H7 (cell line): ENCODE data around the gene CYSLTR2. TPM values are rescaled to one million over a fixed set of nuclear protein-coding genes. Genes with fewer than 3 reads are reported as not detected.

Source experiments
- DNase-seq: peaks from one replicate; pipeline ENCODE4 v3.0.0; 2012
- H3K27me3 ChIP-seq: 2 replicates; pipeline ENCODE4 v1.6.0; 2011; ENCODE audit warnings: mild to moderate bottlenecking, low read length; ENCODE audit not compliant: control insufficient read depth, insufficient read depth
- H3K36me3 ChIP-seq: replicated peaks from 2 replicates; pipeline ENCODE4 v1.5.1; 2011; ENCODE audit warnings: low read length; ENCODE audit not compliant: control insufficient read depth, insufficient read depth
- H3K4me3 ChIP-seq: 2 replicates; pipeline ENCODE4 v1.5.1; 2011; ENCODE audit warnings: low read depth, mild to moderate bottlenecking, control low read depth, low read length, moderate library complexity; ENCODE audit not compliant: insufficient read depth
- total RNA-seq: library from RNA; depleted of rRNA; stranded (reverse); fragments of >200 nt; shearing (Covaris generic); gene quantifications from 2 replicates; pipeline ENCODE4 v1.2.3, GENCODE V29; 2014; rRNA removed

CYSLTR2 gene, protein sequence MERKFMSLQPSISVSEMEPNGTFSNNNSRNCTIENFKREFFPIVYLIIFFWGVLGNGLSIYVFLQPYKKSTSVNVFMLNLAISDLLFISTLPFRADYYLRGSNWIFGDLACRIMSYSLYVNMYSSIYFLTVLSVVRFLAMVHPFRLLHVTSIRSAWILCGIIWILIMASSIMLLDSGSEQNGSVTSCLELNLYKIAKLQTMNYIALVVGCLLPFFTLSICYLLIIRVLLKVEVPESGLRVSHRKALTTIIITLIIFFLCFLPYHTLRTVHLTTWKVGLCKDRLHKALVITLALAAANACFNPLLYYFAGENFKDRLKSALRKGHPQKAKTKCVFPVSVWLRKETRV
- not detected in 2 replicates for total RNA-seq

DNA sequence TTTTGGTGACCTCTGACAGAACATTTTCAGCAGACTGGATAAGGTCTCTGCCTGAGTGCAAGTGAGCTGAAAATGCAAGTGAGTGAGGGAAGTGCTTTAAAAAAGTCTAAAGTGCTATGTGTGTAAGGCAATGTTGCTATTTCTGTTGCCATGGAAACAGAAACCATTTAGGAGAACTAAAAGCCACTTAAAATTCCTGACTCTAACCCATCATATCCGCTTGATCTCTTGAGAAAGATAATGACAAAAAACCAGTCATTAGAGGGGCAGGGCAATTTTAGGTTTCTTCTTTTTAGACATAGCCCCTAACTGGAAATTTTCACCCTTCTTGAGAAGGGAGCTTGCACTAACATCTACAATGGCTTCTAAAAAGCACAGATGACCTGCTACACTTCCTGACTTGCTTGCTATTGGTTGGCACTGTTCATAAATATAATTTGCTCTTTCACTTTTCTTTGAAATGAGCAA lies at the start of gene CYSLTR2:
Gene CYSLTR2, plus strand, starts transcription at position 458 of the 468 bp plus-strand sequence. CDS start 52,889 bp downstream, outside the sequence.
- no peaks in the 10 kb centered on the region for H3K27me3 ChIP-seq
- no peak within 1 kb of the TSS for H3K4me3 ChIP-seq
- DNase-seq, result no peak
- no peaks in the 10 kb centered on the region for H3K36me3 ChIP-seq

DNA sequence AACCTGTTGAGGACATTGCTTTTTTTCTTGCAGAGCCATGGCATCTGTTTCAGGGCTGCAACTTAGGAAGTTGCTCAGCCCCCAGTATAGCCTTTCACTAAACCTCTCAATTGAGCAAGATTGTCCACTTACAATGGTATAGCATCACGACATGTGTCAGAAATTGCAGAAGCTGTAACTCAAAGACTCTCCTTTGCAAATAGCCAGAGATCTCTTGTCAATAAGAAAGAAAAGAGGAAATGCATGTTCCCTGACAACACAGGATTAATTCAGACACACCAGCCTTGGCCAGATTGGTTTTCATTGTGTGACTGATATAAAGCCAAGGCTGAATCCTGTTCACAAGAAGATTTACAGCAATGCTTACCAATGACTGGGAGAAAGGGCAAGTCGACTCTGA lies 38.7 kb upstream of the CYSLTR2 start:
- no peak for DNase-seq
- Histone ChIP-seq H3K36me3 (no peaks in the 10 kb centered on the region), H3K4me3 (no peak overlapping the region), H3K27me3 (no peaks in the 10 kb centered on the region)

DNA sequence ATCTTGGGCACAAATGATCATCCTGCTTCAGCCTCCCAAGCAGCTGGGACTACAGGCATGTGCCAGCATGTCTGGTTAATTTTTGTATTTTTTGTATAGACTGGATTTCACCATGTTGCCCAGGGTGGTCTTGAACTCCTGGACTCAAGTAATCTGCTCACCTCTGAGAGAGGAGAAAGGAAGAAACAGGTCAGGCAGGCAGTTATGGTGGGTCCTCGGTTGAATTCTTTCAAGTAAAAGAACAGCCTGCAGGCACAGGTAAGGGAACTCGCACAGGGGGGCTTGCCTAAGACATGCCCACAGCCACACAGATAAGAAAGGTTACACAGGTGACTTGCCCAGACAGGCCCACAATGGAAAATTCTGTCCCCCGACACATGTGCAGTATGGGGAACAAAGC lies 34.8 kb upstream of the CYSLTR2 start:
- no peak for DNase-seq
- no peaks in the 10 kb centered on the region for H3K36me3 ChIP-seq
- no peaks in the 10 kb centered on the region for H3K27me3 ChIP-seq
- no peak overlapping the region for H3K4me3 ChIP-seq

DNA sequence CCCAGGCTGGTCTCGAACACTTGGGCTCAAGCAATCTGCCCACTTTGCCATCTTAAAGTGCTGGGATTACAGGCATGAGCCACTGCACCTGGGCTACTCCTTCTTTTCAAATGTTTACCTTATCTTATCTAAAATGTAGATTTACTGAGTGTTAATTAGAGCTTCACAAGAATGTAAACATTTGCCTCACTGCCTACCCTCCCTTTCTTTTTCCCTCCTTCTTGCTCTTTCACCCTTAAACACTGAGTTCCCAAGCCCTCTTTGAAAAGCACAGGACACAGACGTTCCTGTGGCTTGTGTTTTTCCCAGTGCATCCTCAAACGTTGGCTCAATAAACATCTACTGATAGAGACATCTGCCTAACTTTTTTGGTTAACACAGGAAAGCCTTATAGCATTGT lies 32.7 kb upstream of the CYSLTR2 start:
- Histone ChIP-seq H3K4me3 (no peak overlapping the region), H3K27me3 (no peaks in the 10 kb centered on the region), H3K36me3 (no peaks in the 10 kb centered on the region)
- DNase-seq, result no peak

DNA sequence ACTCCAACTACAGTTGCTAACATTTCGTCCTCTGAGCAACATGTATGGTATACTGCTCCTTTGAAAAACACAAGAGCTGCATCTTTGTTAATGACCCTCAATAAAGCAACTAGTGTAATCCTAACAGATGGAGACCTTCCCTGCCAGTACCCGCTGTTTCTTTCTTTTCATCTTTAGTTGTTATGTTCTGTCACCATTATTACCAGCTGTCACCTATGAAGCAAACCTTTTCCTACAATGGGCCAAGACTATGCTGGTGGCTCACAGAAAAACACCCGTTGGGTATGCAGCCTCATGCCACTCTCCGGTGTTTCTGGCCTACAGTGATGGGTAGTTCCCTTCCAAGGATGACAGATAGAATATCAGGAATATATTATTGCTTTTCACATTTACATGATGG lies 29.7 kb upstream of the CYSLTR2 start:
- no peaks in the 10 kb centered on the region for H3K36me3 ChIP-seq
- no peaks in the 10 kb centered on the region for H3K27me3 ChIP-seq
- no peak overlapping the region for H3K4me3 ChIP-seq
- no peak for DNase-seq

DNA sequence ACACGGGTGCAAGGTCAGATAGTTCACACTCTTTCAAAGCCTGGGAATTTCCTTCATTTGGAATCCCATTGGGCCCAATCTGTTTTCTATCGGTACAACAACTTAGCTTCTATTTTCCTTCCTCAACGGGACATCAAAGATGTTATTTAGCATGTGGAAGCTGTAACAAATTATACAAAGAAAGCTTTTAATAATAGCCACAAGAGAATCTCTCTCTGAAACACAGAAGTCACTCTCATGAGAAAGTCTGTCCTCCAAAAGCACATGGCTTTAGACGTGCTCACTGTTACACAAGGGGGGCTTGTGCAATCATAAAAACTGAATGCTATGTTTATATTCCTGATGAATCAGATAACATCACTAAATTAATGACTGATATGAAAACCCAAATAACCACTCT lies 28.9 kb upstream of the CYSLTR2 start:
- no peaks in the 10 kb centered on the region for H3K27me3 ChIP-seq
- no peaks in the 10 kb centered on the region for H3K36me3 ChIP-seq
- no peak for DNase-seq
- no peak overlapping the region for H3K4me3 ChIP-seq

DNA sequence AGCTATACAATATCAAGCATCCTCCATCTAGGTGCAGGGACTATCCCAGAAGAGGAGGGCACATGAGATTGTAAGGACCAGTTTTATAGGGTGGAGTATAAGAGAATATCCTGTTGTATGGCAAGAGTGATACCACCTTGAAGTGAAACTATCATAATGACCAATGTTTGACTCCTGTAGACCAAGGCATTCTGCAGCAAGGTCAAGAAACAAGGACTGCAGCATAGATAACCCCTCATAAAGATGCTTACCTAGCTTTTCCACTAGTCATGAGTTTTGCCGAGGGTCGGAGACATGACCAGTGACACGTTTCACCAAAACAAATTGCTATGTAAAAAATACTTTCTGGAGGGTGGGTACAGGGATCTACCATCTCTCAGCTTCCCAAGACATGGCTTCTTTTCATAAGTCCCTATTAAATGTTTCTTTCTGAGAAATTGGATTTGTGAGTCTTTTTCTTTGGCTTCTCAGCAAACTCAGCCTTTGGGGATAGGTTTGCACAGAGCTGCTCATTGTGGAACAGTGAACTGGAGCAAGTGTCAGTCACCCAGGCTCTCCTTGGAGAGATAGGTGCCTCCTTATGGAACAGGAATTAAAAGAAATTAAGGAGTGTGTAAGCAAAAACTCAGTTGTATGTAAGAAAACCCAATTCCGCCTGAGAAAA lies 28.2 kb upstream of the CYSLTR2 start:
- Histone ChIP-seq H3K36me3 (no peaks in the 10 kb centered on the region), H3K4me3 (no peak overlapping the region), H3K27me3 (no peaks in the 10 kb centered on the region)
- no peak for DNase-seq

DNA sequence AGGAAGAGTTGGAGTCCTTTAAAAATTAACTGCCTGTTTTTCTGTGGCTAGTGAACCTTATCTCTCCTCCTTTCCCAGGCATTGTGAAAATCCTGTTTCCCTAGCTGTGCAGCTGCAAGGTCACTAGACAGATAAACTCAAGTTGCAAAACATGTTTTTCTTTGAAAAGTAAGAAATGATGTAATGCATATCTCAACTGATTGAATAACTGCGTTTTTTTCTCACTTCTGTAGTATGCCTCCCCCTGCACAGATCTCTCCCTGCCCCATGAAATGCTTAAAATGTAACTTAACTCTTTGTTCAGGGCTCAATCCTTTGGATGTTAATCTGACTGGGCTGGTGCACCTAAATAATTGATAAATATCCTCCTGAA lies 27.7 kb upstream of the CYSLTR2 start:
- DNase-seq, result no peak
- Histone ChIP-seq H3K27me3 (no peaks in the 10 kb centered on the region), H3K4me3 (no peak overlapping the region), H3K36me3 (no peaks in the 10 kb centered on the region)

DNA sequence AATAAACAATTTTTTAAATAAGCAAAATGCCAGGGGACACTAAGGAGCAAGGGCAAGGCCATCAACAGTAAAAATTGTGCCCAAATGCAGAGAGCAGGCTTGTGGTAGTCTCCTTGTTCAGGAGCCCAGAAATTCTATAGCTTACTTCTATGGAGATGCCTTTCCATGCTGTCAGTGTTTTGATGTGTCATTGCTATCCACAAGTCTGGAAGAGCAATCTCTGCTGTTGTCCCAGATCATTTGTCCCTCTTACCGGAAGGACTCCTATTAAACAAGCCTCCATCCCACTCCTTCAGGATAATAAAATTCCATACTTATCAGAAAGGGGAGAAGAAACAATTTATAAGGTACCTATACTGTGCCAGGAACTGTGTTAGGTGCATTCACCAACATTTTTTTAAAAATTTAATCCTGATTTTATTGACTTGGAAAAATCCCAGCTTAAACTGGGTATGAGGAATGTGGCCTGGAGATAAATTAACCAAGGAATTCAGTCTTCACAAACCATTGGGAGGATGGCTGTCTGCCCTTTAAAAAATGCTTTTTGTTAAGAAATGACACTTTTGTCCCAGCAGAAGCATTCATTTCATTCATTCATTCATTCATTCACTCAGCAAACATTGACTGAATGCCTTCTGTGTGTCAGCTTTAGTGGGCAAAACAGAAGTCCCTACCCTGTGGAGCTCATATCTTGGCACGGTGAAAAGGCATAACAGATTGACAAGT lies 26.8 kb upstream of the CYSLTR2 start:
- Histone ChIP-seq H3K27me3 (no peaks in the 10 kb centered on the region), H3K4me3 (no peak overlapping the region), H3K36me3 (no peaks in the 10 kb centered on the region)
- DNase-seq, result no peak

DNA sequence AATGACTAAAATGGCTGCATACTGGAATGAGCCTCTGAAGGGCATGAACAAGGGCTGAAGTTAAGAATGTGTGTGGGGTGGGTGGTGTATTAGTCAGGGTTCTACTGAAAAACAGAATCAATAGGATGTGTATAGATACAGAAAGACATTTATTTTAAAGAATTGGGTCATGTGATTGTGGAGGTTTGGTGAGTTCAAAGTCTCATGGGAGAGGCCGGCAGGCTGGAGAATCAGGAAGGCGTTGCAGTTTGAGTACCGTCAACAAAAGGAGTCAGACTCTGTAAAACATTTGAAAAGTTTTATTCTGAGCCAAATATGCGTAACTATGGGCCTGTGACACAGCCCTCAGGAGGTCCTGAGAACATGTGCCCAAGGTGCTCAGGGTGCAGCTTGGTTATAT lies 24.5 kb upstream of the CYSLTR2 start:
- no peaks in the 10 kb centered on the region for H3K36me3 ChIP-seq
- no peaks in the 10 kb centered on the region for H3K27me3 ChIP-seq
- DNase-seq, result no peak
- H3K4me3 ChIP-seq, result no peak overlapping the region

DNA sequence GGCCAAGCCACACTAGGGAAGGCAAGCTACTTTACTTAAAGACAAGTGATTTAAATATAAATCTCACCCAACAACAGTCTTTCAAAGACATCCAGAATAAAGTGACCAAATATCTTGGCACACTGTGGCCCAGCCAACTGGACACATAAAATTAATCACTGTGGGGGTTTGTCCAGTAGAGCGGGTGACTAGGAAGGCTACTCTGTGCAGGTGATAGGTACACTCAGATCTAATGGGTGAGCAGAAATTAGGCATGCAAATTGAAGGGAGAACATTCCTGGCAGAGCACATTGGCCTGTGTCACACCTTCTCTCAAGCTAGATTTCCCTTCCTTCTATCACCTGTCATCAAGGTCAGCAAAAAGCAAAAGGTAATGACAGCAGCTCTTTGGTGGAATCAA lies 23.4 kb upstream of the CYSLTR2 start:
- Histone ChIP-seq H3K27me3 (no peaks in the 10 kb centered on the region), H3K36me3 (no peaks in the 10 kb centered on the region), H3K4me3 (no peak overlapping the region)
- DNase-seq, result no peak

DNA sequence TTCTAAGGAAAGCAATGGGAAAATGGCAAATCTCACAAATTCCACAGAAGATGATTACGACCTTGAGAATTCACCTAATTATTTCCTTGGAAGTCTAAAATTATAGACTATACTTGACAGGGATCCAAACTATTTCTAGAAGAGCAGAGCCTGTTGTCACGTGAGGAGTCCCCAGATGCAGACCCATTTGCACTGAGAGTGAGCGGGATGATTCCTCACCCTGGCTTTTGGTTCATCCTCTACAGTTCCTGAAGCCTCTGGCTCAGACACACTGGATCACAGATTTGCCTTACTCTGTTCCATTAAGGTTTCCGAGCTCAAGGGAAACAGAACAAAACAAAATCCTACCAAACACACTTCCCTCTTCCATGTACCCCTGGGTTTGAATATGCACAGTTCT lies 23.0 kb upstream of the CYSLTR2 start:
- Histone ChIP-seq H3K27me3 (no peaks in the 10 kb centered on the region), H3K4me3 (no peak overlapping the region), H3K36me3 (no peaks in the 10 kb centered on the region)
- no peak for DNase-seq

DNA sequence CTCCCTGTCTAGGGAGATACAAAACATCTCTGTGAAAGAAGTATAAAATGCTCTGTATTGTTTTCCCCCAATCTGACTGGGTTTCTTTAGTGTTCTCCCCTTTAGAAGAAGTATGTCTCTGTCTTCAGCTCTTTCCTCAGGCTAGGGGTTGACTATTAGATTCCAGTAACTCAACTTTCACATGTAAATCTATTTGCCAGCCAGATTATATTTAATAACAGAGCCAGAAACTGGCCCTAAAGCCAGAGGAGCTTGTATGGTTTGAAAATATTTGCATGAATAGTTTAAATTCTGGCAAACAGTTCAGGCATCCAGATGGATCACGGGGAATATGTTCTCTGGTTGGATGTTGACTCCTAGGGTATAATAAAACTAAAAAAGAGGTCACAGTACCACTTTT lies 22.3 kb upstream of the CYSLTR2 start:
- H3K36me3 ChIP-seq, result no peaks in the 10 kb centered on the region
- no peaks in the 10 kb centered on the region for H3K27me3 ChIP-seq
- DNase-seq, result no peak
- no peak overlapping the region for H3K4me3 ChIP-seq

DNA sequence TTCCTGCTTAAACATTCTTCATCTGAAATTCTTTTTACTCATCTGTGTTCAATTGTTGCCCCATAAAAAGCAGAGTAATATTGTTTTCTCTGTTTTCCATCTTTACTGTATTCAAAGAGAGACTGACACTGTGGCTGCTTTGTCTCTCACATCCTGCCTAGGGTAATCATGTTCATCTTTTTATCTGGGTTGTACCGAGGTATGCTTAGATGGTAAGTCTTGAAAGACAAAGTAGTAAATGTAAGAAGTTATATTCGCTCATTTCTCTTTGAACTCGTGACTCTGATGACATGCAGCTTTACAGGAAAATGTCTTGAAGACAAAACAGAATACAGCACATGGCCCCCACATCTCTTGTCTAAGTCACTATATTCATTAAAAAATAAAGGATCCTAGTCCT lies 20.0 kb upstream of the CYSLTR2 start:
- DNase-seq, result no peak
- Histone ChIP-seq H3K36me3 (no peaks in the 10 kb centered on the region), H3K4me3 (no peak overlapping the region), H3K27me3 (no peaks in the 10 kb centered on the region)

DNA sequence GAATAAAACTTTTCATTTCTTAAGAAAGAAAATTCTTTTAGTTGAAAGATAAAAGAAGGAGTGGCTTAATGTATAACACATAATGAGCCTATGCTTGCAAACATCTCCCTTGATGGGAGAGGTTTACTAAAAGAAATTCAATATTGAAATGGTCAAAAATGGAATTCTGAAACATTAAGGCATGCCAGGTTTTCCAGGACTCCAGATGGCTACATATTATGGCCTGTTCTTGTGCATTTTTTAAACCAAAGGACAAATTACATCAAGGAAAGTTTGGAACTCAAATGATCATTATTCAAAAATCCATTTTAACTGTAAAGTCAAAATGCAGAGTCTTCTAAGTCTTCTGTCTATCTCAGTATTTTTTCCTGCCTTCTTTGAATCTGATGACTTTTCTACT lies 19.1 kb upstream of the CYSLTR2 start:
- H3K36me3 ChIP-seq, result no peaks in the 10 kb centered on the region
- DNase-seq, result no peak
- H3K4me3 ChIP-seq, result no peak overlapping the region
- no peaks in the 10 kb centered on the region for H3K27me3 ChIP-seq
